HEK293T (cell line): ENCODE data around the gene SMARCD1.

Experiments
- ZNF384 ChIP-seq: fragments of 450-650 bp; IDR thresholded peaks from 2 replicates; pipeline ENCODE4 v1.6.1; 2016
- TF ChIP-seq, protein P1 (sequence below): fragments of 450-650 bp; IDR thresholded peaks from 2 replicates; pipeline ENCODE4 v1.6.1; 2016

DNA sequence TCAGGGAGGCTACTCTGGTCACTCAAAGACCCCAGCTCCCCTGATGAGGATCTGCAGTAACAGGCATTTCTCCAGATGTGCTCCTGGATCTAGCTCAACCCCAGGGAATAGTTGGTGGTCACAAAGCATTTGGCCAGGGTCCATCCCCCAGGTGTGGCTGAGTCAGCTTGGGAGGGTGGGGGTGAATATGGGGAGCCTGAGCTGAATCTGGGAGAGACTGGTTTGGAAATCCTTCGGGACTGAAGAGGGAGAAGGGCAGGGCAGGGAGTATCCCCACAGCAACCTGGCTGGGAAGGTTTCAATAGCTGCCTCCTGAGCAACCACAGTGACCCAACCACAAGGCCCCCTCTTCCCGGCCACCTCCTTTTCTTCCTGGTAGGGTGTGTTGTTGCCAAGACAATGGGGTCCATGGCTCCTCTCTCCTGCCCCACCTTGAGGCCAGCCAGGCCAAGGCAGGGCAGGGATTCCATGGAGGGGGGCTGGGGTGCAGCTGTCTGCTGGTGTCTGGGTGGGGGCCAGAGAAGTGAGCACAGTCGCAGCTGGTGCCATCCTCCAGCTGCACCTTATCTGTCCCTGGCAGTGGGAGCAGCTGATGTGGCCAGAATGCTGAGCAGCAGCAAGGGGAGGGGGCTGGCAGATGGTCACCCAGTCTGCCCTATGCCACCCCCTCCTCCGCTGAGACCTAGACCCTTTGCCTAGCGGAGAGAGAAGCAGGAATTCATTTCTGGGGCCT, 22.2 kb upstream of the SMARCD1 start:
- TF ChIP-seq, protein P1, sequence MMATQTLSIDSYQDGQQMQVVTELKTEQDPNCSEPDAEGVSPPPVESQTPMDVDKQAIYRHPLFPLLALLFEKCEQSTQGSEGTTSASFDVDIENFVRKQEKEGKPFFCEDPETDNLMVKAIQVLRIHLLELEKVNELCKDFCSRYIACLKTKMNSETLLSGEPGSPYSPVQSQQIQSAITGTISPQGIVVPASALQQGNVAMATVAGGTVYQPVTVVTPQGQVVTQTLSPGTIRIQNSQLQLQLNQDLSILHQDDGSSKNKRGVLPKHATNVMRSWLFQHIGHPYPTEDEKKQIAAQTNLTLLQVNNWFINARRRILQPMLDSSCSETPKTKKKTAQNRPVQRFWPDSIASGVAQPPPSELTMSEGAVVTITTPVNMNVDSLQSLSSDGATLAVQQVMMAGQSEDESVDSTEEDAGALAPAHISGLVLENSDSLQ, result no peak
- TF ChIP-seq ZNF384, result no peak
